IMR-90 (cell line): Measurements from ENCODE around the gene LCN10. TPM values are rescaled to one million over a fixed set of nuclear protein-coding genes. Genes with fewer than 3 reads are reported as not detected.

Experiments used
- ATAC-seq: fragments of 200-7000 bp; cut with Tn5 transposase; 2 replicates; pipeline ENCODE4 v1.9.1; 2020; ENCODE audit warnings: low read depth, mild to moderate bottlenecking, moderate library complexity
- BruUV-seq: library from RNA; stranded (reverse); fragments of 400-500 nt; replicated peaks from 2 replicates; lab custom pipeline; 2021; lab: Mats Ljungman, UMichigan
- CTCF ChIA-PET: fragments of 300-600 bp; formaldehyde crosslinking; extraction: SDS; loops from one replicate; lab custom pipeline; 2021; ENCODE audit warnings: antibody characterized with exemption; lab: Yijun Ruan, JAX
- POLR2A ChIA-PET: fragments of 300-600 bp; sonication (Branson Sonifier 250); formaldehyde crosslinking; loops from one replicate; lab custom pipeline; 2022; ENCODE audit warnings: antibody characterized with exemption; ENCODE audit not compliant: unreplicated experiment; lab: Charles Lee
- DNase-seq: peaks from one replicate; pipeline ENCODE4 v3.0.0; 2013
- H2AFZ ChIP-seq: replicated peaks from 2 replicates; pipeline ENCODE3; 2013; ENCODE audit warnings: low read length, mild to moderate bottlenecking; ENCODE audit not compliant: poor library complexity
- H2AK5ac ChIP-seq: 2 replicates; pipeline ENCODE4 v1.6.1; 2013; ENCODE audit warnings: low read depth, low read length, inconsistent platforms
- H2AK9ac ChIP-seq: replicated peaks from 2 replicates; pipeline ENCODE3; 2013; ENCODE audit warnings: mild to moderate bottlenecking, low read depth, low read length, moderate library complexity; ENCODE audit not compliant: poor library complexity
- H2BK120ac ChIP-seq: 2 replicates; pipeline ENCODE4 v1.6.1; 2013; ENCODE audit warnings: low read depth, low read length, inconsistent platforms
- H2BK15ac ChIP-seq: 3 replicates; pipeline ENCODE4 v1.6.1; 2013; ENCODE audit warnings: low read depth, low read length, inconsistent platforms
- H2BK20ac ChIP-seq: 2 replicates; pipeline ENCODE4 v1.6.1; 2013; ENCODE audit warnings: low read depth, mild to moderate bottlenecking, inconsistent platforms, low read length, moderate library complexity
- H2BK5ac ChIP-seq: 2 replicates; pipeline ENCODE4 v1.6.1; 2013; ENCODE audit warnings: mild to moderate bottlenecking, low read depth, low read length, inconsistent platforms; ENCODE audit not compliant: poor library complexity, severe bottlenecking
- H3K14ac ChIP-seq: replicated peaks from 2 replicates; pipeline ENCODE4 v1.6.1; 2013; ENCODE audit warnings: low read depth, low read length, inconsistent platforms
- H3K18ac ChIP-seq: 2 replicates; pipeline ENCODE4 v1.6.1; 2013; ENCODE audit warnings: low read depth, low read length, control low read depth
- H3K23ac ChIP-seq: 2 replicates; pipeline ENCODE4 v1.6.1; 2013; ENCODE audit warnings: low read depth, low read length, inconsistent platforms
- H3K27ac ChIP-seq: 2 replicates; pipeline ENCODE4 v1.5.1; 2013; ENCODE audit warnings: mild to moderate bottlenecking, control low read depth, low read length; ENCODE audit not compliant: insufficient read depth
- H3K27me3 ChIP-seq: 2 replicates; pipeline ENCODE4 v1.6.1; 2013; ENCODE audit warnings: low read length; ENCODE audit not compliant: control insufficient read depth, insufficient read depth
- H3K36me3 ChIP-seq: 2 replicates; pipeline ENCODE4 v1.6.1; 2013; ENCODE audit warnings: low read length, mixed read lengths; ENCODE audit not compliant: control insufficient read depth, insufficient read depth
- H3K4ac ChIP-seq: 2 replicates; pipeline ENCODE4 v1.6.1; 2013; ENCODE audit warnings: low read depth, low read length, inconsistent platforms
- H3K4me1 ChIP-seq: 2 replicates; pipeline ENCODE4 v1.6.1; 2013; ENCODE audit warnings: low read length, mixed read lengths; ENCODE audit not compliant: control insufficient read depth, insufficient read depth
- H3K4me2 ChIP-seq: 2 replicates; pipeline ENCODE4 v1.6.1; 2013; ENCODE audit warnings: low read depth, mild to moderate bottlenecking, control low read depth, low read length, moderate library complexity
- H3K4me3 ChIP-seq: 2 replicates; pipeline ENCODE4 v1.5.1; 2013; ENCODE audit warnings: low read depth, mild to moderate bottlenecking, control low read depth, low read length, moderate library complexity; ENCODE audit not compliant: insufficient read depth
- H3K56ac ChIP-seq: 2 replicates; pipeline ENCODE4 v1.6.1; 2013; ENCODE audit warnings: low read length, inconsistent platforms; ENCODE audit not compliant: insufficient read depth; ENCODE audit errors: extremely low read depth
- H3K79me1 ChIP-seq, 2 experiments: 2 replicates each; pipeline ENCODE4 v1.6.1; 2013; ENCODE audit warnings: low read length in 2 of 2, inconsistent platforms in 1 of 2, low read depth in 1 of 2
- H3K9ac ChIP-seq: 2 replicates; pipeline ENCODE4 v1.6.1; 2013; ENCODE audit warnings: low read depth, low read length, control low read depth
- H3K9me1 ChIP-seq: 2 replicates; pipeline ENCODE4 v1.6.1; 2013; ENCODE audit warnings: low read length, inconsistent platforms; ENCODE audit not compliant: insufficient read depth
- H3K9me3 ChIP-seq: 2 replicates; pipeline ENCODE4 v1.6.1; 2013; ENCODE audit warnings: low read length; ENCODE audit not compliant: control insufficient read depth, insufficient read depth
- H4K20me1 ChIP-seq: 2 replicates; pipeline ENCODE4 v1.6.1; 2013; ENCODE audit warnings: low read length, inconsistent platforms; ENCODE audit not compliant: insufficient read depth
- H4K5ac ChIP-seq: 2 replicates; pipeline ENCODE4 v1.6.1; 2013; ENCODE audit warnings: mild to moderate bottlenecking, low read depth, low read length, control low read depth
- H4K8ac ChIP-seq, 2 experiments: 2 replicates each; pipeline ENCODE4 v1.6.1; 2013; ENCODE audit warnings: low read depth in 2 of 2, low read length in 2 of 2, control low read depth in 1 of 2, inconsistent platforms in 1 of 2
- H4K91ac ChIP-seq: 2 replicates; pipeline ENCODE4 v1.6.1; 2013; ENCODE audit warnings: low read depth, low read length, inconsistent platforms; ENCODE audit not compliant: insufficient read depth
- CEBPB ChIP-seq: IDR thresholded peaks from 2 replicates; pipeline ENCODE4 v1.6.1; 2012; ENCODE audit warnings: low read depth, low read length, improper control_type of control experiment
- MXI1 ChIP-seq: IDR thresholded peaks from 2 replicates; pipeline ENCODE4 v1.6.1; 2012; ENCODE audit warnings: low read depth, mild to moderate bottlenecking, low read length, moderate library complexity, borderline replicate concordance
- RCOR1 ChIP-seq: IDR thresholded peaks from 2 replicates; pipeline ENCODE4 v1.6.1; 2012; ENCODE audit warnings: mild to moderate bottlenecking, low read length, improper control_type of control experiment; ENCODE audit not compliant: insufficient replicate concordance
- WGBS, 2 experiments: methylation state at CpG; one replicate each; pipeline versions ENCODE4 v1.1.5 to v1.1.7; 2013; ENCODE audit warnings: missing lambda C conversion rate in 2 of 2; ENCODE audit not compliant: insufficient read length in 1 of 2; ENCODE audit errors: extremely low coverage in 2 of 2; 5-methylcytosine and 5-hydroxymethylcytosine counted together
- dilution Hi-C: fragments of 300-500 bp; cut with HindIII; formaldehyde crosslinking; loops from one replicate; pipeline ENCODE4 v1.14.3; 2018; ENCODE audit warnings: low sequenced_read_pairs; ENCODE audit not compliant: unreplicated experiment
- in situ Hi-C: fragments of 300-500 bp; cut with MboI; formaldehyde crosslinking; loops from 3 replicates; pipeline ENCODE4 v1.14.3; 2019; ENCODE audit warnings: low sequenced_read_pairs, inconsistent platforms, mixed read lengths
- intact Hi-C: fragments of 100-400 bp; cut with micrococcal nuclease; formaldehyde crosslinking; loops from 2 replicates; pipeline ENCODE4 v1.10.0; 2022
- polyA plus RNA-seq, 3 experiments: library from polyadenylated mRNA; depleted of rRNA; stranded (reverse); fragments of >200 nt; gene quantifications; 2 replicates each; pipeline ENCODE4 v1.2.3, GENCODE V29; 2012; ENCODE audit warnings: low replicate concordance in 1 of 3
- total RNA-seq: library from RNA; depleted of rRNA; stranded (reverse); fragments of >200 nt; gene quantifications from 2 replicates; pipeline ENCODE4 v1.2.3, GENCODE V29; 2012

Gene LCN10
- total and polyA plus RNA-seq, 2 of the 4 experiments (the other 2 are of a cell fraction), result not detected

DNA sequence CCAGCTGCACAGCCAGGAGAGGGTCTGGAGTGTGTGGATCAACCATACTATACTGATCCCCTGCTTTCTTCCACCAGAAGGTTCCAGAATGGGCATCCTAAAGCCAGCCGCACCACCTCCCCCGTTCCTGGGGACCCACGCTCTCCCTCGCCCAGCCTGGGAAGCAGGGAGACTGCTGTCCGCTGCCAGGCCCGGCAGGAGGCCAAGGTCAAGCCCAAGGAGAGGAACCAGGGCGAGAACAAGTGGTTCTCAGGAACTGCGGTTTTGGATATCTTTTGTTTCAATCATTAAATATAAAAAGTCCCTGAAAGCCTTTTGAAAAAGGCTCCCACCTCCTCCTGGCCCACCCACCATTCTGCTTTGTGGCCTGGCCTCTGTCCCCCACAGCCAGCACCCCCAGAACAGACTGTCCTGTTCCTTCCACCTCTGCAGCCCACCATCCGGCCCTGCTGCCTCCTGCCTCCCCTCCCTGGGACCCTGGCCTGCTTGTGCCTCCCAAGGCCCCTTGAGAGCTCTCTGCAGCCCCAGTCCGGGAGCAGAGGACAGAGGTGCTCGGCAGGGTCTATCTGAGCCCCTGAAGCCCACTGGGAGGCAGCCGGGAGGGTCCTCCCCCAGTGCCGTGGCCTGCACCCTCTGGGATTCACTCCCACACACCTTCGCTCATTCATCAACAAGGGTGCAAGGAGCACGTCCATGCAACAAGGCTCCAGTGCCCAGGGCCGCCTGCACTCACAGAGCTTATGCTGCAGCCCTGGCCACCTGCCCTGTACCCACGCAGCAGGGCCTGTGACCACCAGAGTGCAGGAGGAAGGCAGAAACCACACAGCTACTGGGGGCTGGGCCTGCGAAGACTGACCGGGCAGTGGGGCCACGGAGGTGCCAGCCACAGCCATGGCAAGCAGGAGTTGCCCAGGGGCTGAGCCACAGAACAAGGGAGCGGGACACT lies 6.2 kb upstream of the LCN10 start:
- Histone ChIP-seq H3K36me3 (no peaks in the 10 kb centered on the region), H3K4me1 (no peaks in the 10 kb centered on the region), H3K27ac (no peak overlapping the region), H2AFZ (no peak overlapping the region), H3K4me2 (no peak overlapping the region), H3K79me1 (no peaks in the 10 kb centered on the region), H3K18ac (no peak overlapping the region), H4K20me1 (no peaks in the 10 kb centered on the region), H3K9me3 (peaks cover 4% of the 10 kb centered on the region), H4K8ac (no peak overlapping the region), H3K4ac (no peak overlapping the region), H2BK5ac (no peak overlapping the region), H3K27me3 (peaks cover 22% of the 10 kb centered on the region), H3K23ac (no peak overlapping the region), H2AK9ac (no peak overlapping the region), H3K4me3 (no peak overlapping the region), H3K56ac (no peak overlapping the region), H3K9me1 (no peaks in the 10 kb centered on the region), H4K91ac (no peak overlapping the region), H3K9ac (no peak overlapping the region), H2BK20ac (no peak overlapping the region), H2BK15ac (no peak overlapping the region), H4K5ac (no peak overlapping the region), H2AK5ac (no peak overlapping the region), H2BK120ac (no peak overlapping the region), H3K14ac (no peak overlapping the region)
- no TSS peak for BruUV-seq
- in situ Hi-C loops, result no loop called here
- DNase-seq, result no peak
- dilution Hi-C loops, result no loop called here
- TF ChIP-seq RCOR1 (no peak), MXI1 (no peak), CEBPB (no peak)
- ChIA-PET CTCF (no interaction called here), POLR2A (no interaction called here)
- intact Hi-C loops, result no loop called here
- no peak for ATAC-seq
- WGBS, 2 experiments, result 74% methylated on average over 6 of the region's 21 CpGs; no CpG with 5 or more reads in 1 of the 2 experiments
